NB4 (cell line): ENCODE measurements around the gene LYSET.
"Not testable (repeated sequence)": the region's sequence is repeated elsewhere in the genome, so short reads cannot be mapped to it uniquely, and the experiment has no call there.

Experiments used
- DNase-seq: peaks from one replicate; pipeline ENCODE4 v3.0.0; 2010; ENCODE audit warnings: low read depth
- H3K4me3 ChIP-seq: one replicate; pipeline ENCODE4 v1.5.1; 2011; ENCODE audit warnings: mild to moderate bottlenecking, low read depth, low read length, moderate library complexity
- MYC ChIP-seq: IDR thresholded peaks from 2 replicates; pipeline ENCODE4 v1.6.1; 2011; ENCODE audit warnings: low read depth, low read length
- POLR2A ChIP-seq: IDR thresholded peaks from 2 replicates; pipeline ENCODE4 v1.6.1; 2011; ENCODE audit warnings: mild to moderate bottlenecking; ENCODE audit not compliant: insufficient read length; ENCODE audit errors: extremely low read depth
- TF ChIP-seq, protein P1 (sequence below): IDR thresholded peaks from 2 replicates; pipeline ENCODE4 v1.6.1; 2011; ENCODE audit warnings: low read depth, low read length
- TF ChIP-seq, protein P2 (sequence below): IDR thresholded peaks from one replicate; pipeline ENCODE4 v1.5.1; 2012; ENCODE audit warnings: low read depth, low read length

LYSET gene

GRCh38 chr14:93155667-93156066 lies 29.4 kb upstream of the LYSET start:
- TF ChIP-seq, protein P1, sequence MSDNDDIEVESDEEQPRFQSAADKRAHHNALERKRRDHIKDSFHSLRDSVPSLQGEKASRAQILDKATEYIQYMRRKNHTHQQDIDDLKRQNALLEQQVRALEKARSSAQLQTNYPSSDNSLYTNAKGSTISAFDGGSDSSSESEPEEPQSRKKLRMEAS = no peak
- TF ChIP-seq, protein P2, sequence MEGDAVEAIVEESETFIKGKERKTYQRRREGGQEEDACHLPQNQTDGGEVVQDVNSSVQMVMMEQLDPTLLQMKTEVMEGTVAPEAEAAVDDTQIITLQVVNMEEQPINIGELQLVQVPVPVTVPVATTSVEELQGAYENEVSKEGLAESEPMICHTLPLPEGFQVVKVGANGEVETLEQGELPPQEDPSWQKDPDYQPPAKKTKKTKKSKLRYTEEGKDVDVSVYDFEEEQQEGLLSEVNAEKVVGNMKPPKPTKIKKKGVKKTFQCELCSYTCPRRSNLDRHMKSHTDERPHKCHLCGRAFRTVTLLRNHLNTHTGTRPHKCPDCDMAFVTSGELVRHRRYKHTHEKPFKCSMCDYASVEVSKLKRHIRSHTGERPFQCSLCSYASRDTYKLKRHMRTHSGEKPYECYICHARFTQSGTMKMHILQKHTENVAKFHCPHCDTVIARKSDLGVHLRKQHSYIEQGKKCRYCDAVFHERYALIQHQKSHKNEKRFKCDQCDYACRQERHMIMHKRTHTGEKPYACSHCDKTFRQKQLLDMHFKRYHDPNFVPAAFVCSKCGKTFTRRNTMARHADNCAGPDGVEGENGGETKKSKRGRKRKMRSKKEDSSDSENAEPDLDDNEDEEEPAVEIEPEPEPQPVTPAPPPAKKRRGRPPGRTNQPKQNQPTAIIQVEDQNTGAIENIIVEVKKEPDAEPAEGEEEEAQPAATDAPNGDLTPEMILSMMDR = no peak
- no peak for TF ChIP-seq POLR2A
- TF ChIP-seq MYC = no peak
- H3K4me3 ChIP-seq = no peak overlapping the region
- DNase-seq = no peak

DNA sequence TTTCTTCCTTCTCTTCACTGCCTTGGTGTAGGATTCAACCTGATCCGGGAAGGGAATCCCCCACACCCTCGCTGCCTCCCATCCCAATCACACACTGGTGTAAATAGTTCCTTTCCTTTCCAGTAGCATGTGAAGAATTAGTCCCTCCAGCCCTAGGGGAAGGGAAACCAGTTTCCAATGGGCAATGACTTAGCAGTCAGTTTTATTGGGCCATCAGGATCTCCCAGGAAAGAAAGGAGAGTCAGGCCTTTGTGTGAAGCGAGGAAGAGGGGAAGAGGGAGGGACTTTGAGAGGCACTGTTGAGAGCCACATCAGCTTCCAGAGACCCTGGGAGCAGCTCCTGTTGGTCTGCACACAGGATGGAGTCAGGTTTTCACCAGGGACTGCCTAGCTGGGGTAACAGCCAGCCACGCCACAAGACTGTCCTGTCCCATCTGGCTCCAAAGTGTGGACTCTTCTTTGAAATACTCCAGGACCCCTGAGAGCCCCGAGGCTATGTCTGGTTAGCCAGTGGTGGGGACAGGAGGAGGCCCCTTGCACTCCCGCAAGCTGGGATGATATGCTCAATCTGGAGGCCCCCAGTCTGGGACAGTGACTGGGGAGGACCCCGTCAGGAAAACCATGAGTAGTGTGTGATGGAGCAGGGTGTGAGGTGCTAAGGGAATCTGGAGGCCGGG lies 28.3 kb upstream of the LYSET start:
- DNase-seq = no peak
- H3K4me3 ChIP-seq = no peak overlapping the region
- TF ChIP-seq, protein P1 = no peak
- TF ChIP-seq POLR2A (no peak), MYC (no peak)
- TF ChIP-seq, protein P2 = no peak

DNA sequence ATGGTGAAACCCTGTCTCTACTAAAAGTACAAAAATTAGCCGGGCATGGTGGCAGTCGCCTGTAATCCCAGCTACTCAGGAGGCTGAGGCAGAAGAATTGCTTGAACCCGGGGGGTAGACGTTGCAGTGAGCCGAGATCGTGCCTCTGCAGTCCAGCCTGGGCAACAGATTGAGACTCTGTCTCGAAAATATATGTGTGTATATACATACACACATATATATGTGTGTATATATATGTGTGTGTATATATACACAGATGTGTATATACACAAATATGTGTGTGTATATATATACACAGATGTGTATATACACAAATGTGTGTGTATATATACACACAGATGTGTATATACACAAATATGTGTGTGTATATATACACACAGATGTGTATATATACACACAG lies 26.8 kb upstream of the LYSET start:
- not testable (repeated sequence) for DNase-seq, H3K4me3 ChIP-seq

DNA sequence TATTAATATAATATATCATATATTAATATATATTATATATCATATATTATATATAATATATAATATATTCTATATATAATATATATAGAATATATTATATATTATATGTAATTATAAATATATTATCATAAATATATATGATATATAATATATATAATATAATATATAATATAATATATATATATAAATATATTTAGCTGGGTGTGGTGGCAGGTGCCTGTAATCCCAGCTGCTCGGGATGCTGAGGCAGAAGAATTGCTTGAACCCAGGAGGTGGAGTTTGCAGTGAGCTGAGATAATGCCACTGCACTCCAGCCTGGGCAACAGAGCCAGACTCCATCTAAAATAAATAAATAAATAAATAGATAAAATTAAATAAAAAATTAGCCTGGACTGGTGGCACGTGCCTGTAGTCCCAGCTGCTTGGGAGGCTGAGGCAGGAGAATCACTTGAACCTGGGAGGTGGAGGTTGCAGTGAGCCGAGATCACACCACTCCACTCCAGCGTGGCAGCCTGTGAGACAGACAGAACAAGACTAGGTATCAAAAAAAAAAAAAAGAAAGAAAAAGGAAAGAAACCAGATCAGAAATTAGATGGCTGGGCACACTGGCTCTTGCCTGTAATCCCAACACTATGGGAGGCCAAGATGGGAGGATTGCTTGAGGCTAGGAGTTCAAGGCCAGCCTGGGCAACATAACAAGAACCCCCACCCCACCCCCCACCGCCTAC lies 25.3 kb upstream of the LYSET start:
- not testable (repeated sequence) for H3K4me3 ChIP-seq, DNase-seq

- DNase-seq = peak; percentile 44
- no peak overlapping the region for H3K4me3 ChIP-seq
- TF ChIP-seq, protein P2 = peak; percentile 21
- no peak for TF ChIP-seq MYC
Measured at GRCh38 chr14:93160353-93160801, 24.7 kb upstream of the LYSET start.

DNA sequence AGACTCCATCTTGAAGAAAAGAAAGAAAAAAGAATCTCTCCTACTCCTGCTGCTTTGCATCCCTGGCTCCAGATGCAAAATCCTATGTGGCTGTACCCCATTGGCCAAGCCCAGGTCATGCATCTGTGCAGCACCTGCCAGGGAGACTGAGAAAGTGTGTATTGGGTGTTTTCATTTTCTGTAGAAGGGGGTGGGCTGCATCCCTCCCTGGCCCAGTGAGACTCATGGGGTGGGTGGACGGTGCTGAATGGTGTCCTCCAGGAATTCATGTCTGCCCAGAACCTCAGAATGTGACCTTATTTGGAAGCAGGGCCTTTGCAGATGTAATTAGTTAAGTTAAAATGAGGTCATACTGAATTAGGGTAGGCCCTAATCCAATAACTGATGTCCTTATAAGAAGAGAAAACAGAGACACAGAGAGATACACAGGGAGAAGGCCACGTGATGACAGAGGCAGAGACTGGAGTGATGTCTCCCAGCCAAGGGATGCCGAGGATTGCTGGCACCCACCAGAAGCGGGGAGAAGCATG lies 23.6 kb upstream of the LYSET start:
- no peak overlapping the region for H3K4me3 ChIP-seq
- DNase-seq = no peak
- TF ChIP-seq MYC = no peak
- TF ChIP-seq, protein P2 = no peak
- TF ChIP-seq POLR2A = no peak
- TF ChIP-seq, protein P1 = no peak

GRCh38 chr14:93163564-93163963 lies 21.6 kb upstream of the LYSET start:
- H3K4me3 ChIP-seq = no peak overlapping the region
- DNase-seq = peak; percentile 42
- TF ChIP-seq MYC = no peak
- TF ChIP-seq, protein P1 = no peak
- TF ChIP-seq, protein P2 = no peak
- TF ChIP-seq POLR2A = no peak

DNA sequence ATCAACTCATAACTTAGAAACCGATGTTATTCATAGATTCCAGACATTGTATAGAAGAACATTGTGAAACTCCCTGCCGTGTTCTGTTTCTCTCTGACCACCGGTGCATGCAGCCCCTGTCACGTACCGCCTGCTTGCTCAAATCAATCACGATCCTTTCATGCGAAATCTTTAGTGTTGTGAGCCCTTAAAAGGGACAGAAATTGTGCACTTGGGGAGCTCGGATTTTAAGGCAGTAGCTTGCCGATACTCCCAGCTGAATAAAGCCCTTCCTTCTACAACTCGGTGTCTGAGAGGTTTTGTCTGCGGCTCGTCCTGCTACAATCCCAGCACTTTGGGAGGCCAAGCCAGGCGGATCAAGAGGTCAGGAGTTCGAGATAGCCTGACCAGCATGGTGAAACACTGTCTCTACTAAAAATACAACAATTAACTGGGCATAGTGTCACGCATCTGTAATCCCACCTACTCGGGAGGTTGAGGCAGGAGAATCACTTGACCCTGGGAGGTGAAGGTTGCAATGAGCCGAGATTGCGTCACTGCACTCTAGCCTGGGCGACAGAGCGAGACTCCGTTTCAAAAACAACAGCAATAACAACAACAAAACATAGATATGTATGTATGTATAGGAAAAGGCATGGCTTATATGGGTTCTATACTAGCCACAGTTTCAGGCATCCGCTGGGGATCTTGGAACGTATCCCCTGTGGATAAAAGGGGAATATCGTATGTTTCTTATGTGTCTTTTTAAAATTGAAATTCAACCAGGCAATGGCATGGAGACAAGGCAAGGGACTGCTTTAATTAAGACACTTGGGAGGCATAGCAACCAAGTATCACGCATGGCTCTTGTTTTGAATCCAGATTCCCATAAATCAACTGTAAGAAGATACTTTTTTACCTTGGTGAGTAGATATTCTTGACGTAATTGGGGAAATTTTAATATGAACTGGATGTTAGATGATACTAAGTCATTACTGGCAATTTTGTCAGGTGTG lies 19.5 kb upstream of the LYSET start:
- not testable (repeated sequence) for DNase-seq, H3K4me3 ChIP-seq

DNA sequence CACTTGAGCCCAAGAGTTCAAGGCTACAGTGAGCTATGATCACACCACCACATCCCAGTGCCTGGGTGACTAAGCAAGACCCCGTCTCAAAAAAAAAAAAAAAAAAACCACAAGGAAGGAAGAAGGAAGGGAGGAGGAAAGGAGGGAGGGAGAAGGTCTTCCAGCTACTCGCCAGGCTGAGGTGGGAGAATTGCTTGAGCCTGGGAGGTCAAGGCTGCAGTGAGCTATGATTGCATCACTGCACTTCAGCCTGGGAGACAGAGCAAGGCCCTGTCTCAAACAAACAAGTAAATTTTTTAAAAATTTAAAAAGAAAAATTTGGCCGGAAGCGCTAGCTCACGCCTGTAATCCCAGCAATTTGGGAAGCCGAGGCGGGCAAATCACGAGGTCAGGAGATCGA lies 16.5 kb upstream of the LYSET start:
- not testable (repeated sequence) for H3K4me3 ChIP-seq
- peak; percentile 73 for DNase-seq
